ENCODE data around the gene PRG3. TPM values are rescaled to one million over a fixed set of nuclear protein-coding genes. Genes with fewer than 3 reads are reported as not detected.

PRG3 gene
- total and polyA plus RNA-seq, 9 of the 15 experiments (the other 6 are each of a cell fraction or from before 2014, with no cell fraction given), result 0.18 to 0.55 (median 0.38) TPM; not detected in 6

- TF ChIP-seq ZHX1 (conservative IDR thresholded peaks at IDR 0.05; ENCODE audit: low read length) (no peak), NR2F6 (CRISPR knock-in tag; IDR thresholded peaks at IDR 0.05) (no peak), PTRF (tag; IDR thresholded peaks at IDR 0.05) (no peak), NBN (IDR thresholded peaks at IDR 0.05; ENCODE audit: low read depth) (no peak), NFRKB (IDR thresholded peaks at IDR 0.05; ENCODE audit: low read depth) (peak; percentile 56), CEBPG (CRISPR knock-in tag; IDR thresholded peaks at IDR 0.05) (no peak), CEBPG (tag; conservative IDR thresholded peaks at IDR 0.05 in 1 of 2, IDR thresholded peaks at IDR 0.05 in 1 of 2) (no peak), SAP30 (IDR thresholded peaks at IDR 0.05; ENCODE audit: borderline replicate concordance, insufficient read depth, low read depth, low read length, poor library complexity, severe bottlenecking) (peak; percentile 27), MCM5 (IDR thresholded peaks at IDR 0.05; ENCODE audit: low read depth) (no peak), CREM (IDR thresholded peaks at IDR 0.05; ENCODE audit: low read depth) (peak; percentile 54; the same call in 1 of the 2 replicates), SETDB1 (IDR thresholded peaks at IDR 0.05; ENCODE audit: low read length) (no peak), CHD4 (IDR thresholded peaks at IDR 0.05; ENCODE audit: insufficient read depth, insufficient replicate concordance, low read depth, low read length, poor library complexity, severe bottlenecking) (no peak), TCF7 (IDR thresholded peaks at IDR 0.05; ENCODE audit: borderline replicate concordance) (no peak), ARID1B (IDR thresholded peaks at IDR 0.05) (peak; percentile 46), GTF2E2 (tag; IDR thresholded peaks at IDR 0.05) (0 out of 2 replicates have a peak, but pooled peaks have one; percentile 41), CHD2 (IDR thresholded peaks at IDR 0.05; ENCODE audit: low read depth, low read length) (no peak; the same call in 1 of the 2 replicates), RFX7 (CRISPR knock-in tag; IDR thresholded peaks at IDR 0.05) (no peak), ZNF76 (CRISPR knock-in tag; IDR thresholded peaks at IDR 0.05; ENCODE audit: borderline replicate concordance) (no peak)
- TF ChIP-seq, protein P1, sequence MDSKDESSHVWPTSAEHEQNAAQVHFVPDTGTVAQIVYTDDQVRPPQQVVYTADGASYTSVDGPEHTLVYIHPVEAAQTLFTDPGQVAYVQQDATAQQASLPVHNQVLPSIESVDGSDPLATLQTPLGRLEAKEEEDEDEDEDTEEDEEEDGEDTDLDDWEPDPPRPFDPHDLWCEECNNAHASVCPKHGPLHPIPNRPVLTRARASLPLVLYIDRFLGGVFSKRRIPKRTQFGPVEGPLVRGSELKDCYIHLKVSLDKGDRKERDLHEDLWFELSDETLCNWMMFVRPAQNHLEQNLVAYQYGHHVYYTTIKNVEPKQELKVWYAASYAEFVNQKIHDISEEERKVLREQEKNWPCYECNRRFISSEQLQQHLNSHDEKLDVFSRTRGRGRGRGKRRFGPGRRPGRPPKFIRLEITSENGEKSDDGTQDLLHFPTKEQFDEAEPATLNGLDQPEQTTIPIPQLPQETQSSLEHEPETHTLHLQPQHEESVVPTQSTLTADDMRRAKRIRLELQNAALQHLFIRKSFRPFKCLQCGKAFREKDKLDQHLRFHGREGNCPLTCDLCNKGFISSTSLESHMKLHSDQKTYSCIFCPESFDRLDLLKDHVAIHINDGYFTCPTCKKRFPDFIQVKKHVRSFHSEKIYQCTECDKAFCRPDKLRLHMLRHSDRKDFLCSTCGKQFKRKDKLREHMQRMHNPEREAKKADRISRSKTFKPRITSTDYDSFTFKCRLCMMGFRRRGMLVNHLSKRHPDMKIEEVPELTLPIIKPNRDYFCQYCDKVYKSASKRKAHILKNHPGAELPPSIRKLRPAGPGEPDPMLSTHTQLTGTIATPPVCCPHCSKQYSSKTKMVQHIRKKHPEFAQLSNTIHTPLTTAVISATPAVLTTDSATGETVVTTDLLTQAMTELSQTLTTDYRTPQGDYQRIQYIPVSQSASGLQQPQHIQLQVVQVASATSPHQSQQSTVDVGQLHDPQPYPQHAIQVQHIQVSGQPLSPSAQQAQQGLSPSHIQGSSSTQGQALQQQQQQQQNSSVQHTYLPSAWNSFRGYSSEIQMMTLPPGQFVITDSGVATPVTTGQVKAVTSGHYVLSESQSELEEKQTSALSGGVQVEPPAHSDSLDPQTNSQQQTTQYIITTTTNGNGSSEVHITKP (IDR thresholded peaks at IDR 0.05; ENCODE audit: partially characterized antibody), result no peak
- TF ChIP-seq, protein P2, sequence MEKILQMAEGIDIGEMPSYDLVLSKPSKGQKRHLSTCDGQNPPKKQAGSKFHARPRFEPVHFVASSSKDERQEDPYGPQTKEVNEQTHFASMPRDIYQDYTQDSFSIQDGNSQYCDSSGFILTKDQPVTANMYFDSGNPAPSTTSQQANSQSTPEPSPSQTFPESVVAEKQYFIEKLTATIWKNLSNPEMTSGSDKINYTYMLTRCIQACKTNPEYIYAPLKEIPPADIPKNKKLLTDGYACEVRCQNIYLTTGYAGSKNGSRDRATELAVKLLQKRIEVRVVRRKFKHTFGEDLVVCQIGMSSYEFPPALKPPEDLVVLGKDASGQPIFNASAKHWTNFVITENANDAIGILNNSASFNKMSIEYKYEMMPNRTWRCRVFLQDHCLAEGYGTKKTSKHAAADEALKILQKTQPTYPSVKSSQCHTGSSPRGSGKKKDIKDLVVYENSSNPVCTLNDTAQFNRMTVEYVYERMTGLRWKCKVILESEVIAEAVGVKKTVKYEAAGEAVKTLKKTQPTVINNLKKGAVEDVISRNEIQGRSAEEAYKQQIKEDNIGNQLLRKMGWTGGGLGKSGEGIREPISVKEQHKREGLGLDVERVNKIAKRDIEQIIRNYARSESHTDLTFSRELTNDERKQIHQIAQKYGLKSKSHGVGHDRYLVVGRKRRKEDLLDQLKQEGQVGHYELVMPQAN (IDR thresholded peaks at IDR 0.05; ENCODE audit: borderline replicate concordance), result 0 out of 2 replicates have a peak, but pooled peaks have one; percentile 18
These were observed 46.2 kb upstream of the PRG3 start, which contains the start of gene SLC43A3 (continued) for GRCh38 chr11:57426929-57427726.

All from K562 (cell line).